NCI-H1092 (cell line): ENCODE results near the gene MBP.

Source experiments
- DNase-seq: peaks from one replicate; lab custom pipeline; 2025; lab: John Stamatoyannopoulos, UW

The MBP gene

DNA sequence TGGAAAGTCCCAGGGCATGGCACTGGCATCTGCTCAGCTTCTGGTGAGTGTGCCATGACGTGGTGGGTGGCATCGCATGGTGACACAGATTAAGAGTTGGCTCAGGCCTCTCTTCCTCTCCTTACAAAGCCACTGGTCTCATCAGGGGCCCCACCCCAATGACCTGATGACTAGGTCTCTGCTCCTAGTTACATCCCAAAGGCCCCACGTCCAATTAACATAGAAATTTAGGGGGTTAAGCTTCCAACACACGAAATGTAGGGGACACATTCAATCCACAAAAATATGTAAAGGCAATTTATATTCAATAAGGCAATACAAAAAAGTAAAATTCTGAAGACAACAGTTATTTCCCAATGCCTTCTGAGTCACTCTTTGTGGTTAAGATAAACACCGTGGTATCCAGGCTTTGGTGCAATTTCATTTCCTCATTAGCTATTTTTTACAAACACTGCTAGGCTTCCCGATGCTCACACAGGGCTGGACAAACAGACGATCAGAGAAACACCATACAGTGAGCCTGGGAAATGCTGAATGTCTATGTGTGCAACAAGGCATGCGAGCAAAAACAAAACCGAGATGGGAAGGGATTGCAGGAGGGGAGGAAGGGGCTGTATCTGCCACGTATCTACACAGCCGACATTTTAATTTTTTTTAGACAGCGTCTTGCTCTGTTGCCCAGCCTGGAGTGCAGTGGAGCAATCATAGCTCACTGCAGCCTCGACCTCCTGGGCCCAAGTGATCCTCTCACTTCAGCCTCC is 67.2 kb downstream of the MBP start:
- no peak for DNase-seq

DNA sequence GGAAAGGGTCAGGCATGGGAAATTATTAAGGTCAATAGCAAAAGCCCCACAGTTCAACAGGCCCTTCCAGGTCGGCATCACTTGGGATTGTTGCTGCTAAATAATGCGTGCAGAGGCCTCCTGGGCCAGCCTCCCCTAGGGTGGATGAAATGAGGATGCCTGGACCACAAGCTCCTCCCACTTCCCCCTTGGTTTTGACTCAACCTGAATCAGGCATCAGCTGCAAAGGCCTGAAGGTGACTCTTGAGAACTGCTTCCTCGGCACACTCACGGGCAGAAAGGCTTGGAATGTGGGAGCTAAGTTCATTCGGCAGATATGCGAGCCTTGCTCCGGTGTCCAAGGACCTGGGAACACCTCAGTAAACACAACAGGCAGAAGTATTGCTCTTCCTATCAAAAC is 69.3 kb downstream of the MBP start:
- no peak for DNase-seq

DNA sequence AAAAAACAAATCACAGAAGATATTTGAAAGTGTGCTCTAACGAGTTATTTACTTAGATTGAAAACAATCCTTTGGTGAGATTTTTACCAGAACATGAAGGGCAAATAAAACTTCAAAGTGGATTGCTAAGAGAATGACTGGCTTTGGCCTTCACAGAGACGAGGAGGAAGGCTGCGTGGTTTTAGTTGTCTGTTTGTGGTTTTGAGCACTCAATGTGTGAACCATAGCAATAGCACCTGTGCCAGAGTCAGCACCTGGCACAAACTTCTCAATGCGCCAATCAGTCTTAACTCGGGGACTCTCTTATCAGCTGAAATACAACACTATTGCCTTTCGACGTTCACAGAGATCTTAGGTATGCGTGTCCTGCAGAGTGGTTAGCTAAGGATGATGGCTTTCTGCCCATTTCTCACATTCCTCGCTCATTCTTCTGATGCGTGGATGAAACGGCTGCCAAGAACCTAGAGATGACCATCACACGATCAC is 70.0 kb downstream of the MBP start:
- no peak for DNase-seq

DNA sequence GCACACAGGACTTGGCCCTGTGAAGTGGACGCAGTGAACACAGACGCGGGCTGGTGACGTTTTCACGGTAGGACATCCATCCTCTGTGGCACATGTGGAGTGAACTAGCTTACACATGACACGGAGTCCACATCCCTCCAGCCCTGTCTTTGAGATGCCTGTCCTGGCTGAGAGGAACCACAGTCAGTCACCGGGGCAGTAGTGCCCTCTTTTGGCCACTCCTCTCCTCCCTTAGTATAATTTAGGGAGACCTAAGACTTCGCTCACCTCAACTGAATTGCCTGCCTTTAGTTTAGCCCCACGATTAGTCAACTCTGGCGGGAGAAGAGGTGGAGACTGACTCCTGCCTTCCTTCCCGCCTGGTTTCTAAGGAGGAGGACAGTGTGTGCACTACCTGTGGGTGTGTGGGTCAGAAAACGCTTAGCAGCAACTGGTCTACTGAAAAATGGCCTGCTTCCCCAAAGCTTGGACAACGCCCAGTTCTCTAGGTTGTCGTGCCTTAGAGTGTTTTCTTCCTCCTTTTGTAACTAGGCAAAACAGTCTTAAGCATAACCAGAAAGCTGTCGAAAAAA is 70.6 kb downstream of the MBP start:
- no peak for DNase-seq

DNA sequence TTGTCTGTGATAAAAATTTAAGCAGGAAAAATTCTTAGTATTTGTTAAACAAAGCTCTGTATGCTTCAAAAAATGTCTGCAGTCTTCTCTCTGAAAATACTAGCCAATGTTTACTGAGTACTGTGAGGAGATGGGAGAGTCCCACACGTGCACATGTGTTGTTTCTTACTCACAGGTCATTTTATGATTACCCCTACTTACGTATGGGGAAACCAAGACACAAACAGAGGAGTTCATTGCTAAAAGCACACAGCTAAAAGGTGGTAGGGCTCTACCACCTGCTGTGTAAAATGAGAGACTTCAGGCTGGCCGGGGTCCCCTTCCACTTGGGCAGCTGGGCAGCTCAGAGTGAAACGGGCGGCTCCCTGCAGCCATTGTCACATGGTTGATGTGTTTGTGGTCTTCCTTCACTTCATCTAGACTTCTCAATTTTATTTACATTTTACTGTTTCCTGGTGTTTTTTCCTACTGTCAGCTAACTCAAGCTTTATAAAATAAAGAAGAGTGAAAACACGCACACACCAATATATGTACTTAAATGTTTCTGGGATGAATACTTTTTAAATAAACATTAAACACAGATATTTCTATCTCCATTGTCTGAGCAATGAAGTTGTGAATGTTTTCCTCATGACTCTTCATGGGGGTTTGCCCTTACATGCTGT is 71.2 kb downstream of the MBP start:
- no peak for DNase-seq

DNA sequence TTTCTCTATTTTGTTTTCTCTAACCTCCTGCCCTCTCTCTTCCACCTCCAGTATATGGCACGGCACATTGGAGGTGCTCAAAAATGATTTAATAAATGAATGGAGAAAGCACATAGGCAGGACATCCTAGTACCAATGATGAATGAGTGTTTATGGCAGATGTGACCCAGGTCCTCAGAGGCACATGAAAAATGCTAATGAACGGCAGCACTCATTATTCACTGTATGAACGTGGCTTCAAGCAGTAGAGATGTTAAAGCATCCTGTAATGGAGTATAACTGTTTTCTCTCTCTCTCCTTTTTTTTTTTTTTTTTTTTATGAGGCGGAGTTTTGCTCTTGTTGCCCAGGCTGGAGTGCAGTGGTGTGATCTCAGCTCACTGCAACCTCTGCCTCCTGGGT is 72.4 kb downstream of the MBP start:
- DNase-seq = no peak

DNA sequence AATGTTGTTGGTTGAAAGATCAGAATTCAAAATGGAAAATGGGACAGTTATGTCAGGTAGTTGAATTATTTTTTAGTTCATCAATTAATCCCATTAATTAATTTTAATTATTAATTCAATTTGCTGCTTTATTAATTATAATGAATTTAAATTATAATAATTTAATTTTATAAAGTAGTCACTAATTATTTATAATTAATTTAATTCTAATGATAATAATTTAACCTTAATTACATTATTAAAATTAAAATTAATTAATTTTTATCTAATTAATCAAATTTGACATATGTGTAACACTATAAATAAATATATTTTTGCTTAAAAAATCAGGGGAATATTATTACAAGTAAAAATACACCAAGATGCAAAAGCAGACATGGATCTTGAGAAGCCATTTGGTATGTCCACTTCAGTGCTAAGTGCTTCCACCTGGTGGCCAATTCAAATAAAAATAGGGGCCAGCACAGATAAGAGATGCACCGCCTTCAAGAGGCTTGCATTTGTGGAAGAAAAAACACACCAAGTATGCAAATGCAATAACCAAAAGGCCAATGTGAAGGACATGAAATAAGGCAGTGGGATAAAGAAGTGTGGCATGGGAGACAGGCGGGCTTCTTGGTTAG is 73.2 kb downstream of the MBP start:
- DNase-seq = peak; percentile 21

DNA sequence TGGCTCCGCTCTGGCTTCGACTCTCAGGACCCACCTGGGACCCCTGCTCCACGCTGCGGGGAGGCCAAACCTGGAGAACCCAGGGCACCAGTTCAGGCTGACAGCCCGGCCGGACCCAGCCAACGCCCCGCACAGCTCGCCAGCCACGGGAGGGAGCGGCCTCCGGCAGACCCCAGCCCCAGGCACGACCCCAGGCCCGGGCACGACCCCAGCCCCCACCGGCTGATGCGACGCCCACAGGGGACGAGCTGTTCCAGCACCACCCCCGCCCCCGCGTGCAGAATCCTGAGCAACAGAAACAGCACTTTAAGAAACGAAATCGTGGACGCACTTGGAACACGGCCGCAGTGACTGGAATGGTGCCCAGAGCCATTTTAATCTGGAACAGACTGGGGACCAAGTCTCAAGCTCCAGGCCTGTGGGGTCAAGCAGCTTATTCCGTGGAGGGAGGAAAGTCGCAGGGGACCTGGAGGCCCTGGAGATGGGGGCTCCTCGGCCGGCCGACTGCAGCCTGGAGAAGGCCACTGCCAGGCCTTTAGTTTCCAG is 74.2 kb downstream of the MBP start:
- no peak for DNase-seq

DNA sequence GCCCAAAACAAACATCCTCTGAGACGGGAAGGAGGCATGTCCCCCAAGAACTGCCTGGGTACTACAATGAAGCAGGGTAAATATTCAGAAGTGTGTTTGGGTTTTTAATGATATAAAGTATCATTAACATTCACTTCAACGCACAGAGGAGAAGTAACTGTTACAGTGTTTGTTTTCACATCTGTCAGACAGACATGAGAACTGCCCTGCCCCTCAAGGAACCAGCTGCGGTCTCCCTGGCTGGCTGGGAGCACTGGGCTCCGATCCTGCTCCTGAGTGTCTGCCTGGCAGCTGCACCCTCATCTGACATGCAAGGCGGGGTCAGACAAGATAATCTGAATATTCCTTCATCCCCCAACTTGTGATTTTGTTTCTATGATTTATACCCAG is 75.6 kb downstream of the MBP start:
- DNase-seq = peak; percentile 34

DNA sequence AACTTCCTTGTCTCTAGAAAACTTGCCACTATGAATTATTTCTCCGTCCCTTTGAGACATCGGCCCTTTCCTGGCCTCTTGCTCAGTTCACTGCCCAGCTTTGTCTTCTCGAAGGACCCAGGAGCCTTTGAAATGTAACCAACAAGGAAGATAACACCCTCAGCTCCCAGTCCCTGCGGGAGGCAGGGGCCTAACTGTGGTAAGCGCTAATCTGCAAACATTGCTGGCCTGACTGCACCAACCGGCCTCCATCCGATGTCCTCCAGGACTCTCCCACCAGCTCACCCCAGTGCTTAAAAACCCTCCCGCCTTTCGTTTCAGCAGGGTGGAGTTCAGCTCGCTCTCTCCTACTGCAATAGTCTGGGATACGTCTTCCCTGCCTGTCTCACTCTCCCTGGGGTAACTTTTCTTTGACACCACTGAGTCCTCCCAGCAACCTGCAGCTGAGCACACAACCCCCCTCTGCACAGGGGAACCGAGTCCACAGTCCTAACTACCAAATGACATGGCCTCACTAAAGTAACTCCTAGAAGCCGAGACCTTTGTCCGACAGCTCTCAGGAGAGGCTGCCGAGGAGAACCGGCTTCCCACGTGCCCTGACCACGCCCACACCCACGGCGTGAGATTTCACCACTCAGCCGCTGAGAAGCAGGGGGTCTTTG is 76.1 kb downstream of the MBP start:
- DNase-seq = no peak

DNA sequence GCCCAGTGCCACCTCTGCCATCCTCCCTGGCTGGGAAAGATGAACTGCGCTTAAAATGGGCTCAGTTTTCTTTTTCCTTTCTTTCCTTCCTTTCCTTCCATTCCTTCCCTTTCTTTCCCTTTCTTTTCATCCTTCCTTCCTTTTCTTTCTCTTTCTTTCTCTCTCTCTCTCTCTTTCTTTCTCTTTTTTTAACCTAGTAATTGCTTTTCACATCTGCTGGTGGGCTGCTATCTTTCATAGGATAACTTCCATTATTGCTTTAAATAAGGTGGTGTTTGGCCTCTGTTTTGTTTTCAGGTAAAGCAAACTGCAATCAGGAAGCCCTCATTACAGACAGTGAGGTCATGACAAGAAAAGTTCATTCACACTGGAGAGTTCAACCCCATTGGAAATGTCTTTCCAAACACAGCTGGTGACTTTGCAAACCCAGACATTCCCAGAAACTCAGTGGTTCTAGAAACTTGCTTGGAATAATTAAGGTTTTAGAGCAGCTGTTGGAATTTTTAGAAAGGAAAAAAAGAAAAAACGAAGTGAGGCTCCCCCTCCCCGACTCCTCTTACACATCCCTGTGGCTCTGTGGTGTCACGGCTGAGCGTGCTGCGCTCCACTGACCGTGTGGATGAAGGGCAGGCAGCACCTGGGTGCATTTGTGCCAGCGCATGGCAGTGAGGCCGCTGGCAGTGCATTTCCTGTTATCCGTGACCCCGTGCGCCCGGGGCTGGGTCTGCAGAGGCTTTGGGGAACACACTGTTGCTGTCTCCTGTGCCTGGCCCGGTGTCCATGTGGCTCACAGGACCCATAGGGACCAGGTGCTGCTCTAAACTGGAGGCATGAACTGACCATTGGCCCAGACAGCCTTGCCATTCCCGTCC is 76.9 kb downstream of the MBP start:
- no peak for DNase-seq

DNA sequence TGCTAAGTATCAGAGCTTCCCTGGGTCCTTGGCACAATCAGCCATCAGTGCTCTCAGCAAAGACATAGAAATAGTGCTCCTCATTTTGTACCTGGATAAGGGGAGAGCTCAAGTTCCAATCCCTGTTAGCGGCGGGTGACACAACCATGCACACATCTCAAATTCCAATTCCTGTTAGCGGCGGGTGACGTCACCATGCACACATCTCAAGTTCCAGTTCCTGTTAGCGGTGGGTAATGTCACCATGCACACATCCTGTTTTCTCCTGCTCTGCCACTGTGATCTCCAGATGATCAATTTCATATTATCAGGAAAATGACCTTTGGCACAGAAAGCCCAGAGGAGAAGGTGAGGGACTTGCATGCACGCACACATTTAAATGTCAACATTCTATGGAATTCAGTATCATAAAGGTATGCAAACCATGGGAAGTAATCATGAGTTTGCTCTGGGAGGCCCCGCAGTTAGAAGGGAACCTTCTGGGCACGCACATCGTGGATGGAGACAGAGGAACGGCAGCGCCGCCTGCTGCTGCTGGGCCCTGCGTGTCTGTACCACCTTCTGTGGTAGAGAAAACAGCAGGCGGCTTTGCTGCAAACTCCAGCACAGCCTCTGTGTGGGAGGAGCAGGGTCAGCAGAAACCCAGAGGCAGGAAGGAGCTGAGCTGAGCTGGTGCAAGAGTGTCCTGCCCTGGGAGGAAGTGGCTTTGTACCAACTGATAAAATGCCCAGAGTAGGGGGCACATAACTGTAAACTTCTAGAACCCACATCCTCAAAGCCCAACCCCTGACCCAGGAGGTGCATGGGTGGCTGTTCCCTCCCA is 77.8 kb downstream of the MBP start:
- DNase-seq = peak; percentile 6

DNA sequence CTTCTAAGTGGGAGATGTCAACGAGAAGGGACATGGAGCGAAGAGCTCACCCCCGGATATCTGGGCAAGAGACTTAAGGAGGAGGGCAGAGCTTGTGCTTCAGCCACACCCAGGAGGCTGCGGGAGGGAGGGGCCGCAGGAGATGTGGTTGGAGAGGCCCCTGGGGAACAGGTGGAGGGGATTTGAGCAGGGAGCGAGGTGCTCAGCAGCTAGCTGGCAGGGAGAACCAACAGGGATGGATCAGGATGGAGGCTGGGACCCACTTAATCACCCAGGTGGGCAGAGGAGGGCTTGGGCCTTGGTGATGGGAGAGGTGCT is 78.3 kb downstream of the MBP start:
- no peak for DNase-seq

DNA sequence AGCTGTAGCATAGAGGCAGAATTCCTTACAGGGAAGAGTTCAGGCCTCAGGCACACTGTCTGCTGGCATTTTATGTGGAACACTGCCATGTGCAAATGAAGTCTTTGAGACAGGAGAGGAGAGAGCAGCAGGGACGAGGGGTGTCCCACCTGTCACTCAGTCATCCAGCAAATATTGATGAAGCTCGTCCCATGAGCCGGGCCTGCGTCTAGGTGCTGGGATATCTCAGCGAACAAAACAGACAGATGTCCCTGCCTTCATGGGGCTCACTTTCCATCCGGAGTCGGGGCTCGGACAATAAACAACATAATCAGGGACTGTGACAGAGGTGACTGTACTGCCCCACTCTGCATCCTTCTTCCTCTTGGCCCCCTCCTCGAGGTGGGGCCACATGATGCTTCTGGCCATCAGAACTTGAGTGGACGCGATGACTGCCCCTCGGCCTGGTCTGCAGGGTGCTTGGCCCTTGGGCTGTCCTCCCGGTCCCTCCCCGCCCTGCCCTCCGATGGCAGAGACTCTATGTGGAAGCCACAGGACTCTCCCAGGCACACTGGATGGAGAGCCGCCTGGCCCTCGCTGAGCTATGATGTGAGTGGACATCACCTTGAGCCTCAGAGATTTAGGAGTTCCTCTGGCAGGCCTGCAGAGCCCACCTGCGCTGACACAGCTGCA is 78.8 kb downstream of the MBP start:
- DNase-seq = no peak

DNA sequence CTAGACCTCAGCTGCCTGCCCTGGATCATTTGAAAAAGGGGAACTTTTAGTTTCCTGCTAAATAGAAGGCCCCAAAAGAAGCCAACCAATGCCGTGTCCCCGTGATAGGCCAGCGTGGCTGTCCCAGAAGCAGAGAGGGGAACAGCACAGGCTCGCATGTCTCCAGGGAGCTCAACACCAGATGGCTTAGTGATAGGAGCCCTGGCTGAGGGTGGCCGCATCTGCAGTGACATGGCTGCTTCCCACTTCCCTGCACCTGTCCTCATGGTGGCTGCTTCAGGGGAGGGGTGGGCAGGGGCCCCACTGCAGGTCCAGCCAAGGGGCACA is 79.6 kb downstream of the MBP start:
- no peak for DNase-seq

DNA sequence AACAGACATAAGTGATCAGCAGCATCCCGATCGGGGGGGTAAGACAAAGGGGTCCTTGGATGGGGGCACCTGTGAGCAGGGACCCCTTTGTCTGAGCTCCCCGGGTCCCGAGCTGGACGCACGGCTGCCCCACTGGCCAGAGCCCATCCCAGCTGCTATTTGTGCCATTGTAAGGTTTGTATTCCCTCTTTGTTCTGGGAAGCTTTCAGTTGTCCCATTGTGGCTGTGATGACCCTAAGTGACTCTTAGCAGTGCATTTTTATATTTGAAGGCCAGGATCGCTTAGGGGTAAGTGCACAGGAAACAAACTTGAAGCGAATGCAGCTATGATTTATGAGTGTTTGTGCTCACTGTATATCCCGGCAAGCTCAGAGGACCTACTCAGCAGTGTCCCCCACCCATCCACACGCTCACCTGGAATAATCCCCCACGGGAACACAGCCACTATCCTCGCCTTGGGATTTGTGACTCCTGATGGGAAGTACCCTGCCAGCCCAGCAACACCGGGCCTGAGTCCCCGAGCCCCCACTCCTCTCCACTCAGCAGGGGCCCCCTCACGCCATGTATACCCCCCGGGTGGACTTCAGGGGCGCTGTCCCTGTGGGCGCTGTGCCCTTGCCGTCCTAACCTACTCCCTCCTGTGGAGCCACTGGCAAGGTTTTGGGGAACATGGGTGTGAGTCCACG is 80.1 kb downstream of the MBP start:
- DNase-seq = no peak

DNA sequence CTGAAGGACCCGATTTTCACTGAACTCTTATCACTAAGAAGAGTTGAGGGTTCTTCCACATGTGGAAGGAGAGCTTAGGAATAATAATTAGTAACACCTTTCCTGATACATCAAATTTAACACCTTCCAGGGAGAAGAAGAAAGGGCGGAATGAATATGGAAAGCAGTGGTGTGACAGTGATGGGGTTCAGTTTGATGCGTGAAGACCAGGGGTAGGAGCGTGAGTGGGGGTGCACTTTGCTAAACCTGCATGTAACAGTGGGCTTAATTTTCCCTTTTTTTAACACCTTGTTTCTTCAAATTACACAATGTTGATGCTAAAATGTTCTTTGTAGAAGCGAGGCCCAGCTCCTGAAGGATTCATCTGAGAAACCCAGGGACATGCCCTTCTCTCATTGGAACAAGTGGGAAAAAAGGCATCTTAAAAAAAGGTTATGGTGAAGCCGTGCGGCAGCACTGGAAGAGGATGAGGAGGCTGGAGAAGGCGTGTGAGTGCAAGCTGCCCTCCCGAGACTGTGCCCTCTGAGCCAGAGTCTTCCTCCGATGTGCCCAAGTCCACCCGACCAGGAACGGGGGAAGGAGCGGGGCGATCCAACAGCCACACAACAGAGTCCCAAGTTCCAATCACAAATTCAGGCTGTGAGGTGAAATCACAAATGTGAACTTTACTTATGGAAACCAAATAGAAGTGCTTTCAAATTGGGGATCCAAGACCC is 80.8 kb downstream of the MBP start:
- DNase-seq = no peak

DNA sequence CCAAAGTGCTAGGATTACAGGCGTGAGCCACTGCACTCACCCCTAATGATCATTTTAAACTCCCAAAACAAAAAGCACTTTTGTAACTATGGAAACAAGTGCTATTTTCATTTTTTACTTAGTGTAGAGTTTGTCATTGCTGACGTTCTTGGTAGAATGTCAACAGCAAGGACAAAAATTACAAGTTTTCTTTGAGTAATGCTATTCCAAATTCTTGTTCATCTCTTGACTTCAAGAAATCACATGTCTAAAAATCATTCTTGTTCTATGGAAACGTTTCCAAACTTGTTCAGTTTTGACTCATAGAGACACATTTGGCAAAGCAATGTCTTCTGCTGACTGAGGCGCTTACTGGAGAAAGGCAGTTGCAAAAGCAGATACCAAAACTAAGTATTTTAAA is 82.6 kb downstream of the MBP start:
- no peak for DNase-seq
